Measurements from ENCODE around the gene EFHC1. TPM values are rescaled to one million over a fixed set of nuclear protein-coding genes. Genes with fewer than 3 reads are reported as not detected.
A peak's percentile ranks its signal among the peaks of the same experiment; 100 is the strongest.

The EFHC1 gene
- total and polyA plus RNA-seq, 8 donors: 7.2 to 54.3 (median 35.5) TPM

DNA sequence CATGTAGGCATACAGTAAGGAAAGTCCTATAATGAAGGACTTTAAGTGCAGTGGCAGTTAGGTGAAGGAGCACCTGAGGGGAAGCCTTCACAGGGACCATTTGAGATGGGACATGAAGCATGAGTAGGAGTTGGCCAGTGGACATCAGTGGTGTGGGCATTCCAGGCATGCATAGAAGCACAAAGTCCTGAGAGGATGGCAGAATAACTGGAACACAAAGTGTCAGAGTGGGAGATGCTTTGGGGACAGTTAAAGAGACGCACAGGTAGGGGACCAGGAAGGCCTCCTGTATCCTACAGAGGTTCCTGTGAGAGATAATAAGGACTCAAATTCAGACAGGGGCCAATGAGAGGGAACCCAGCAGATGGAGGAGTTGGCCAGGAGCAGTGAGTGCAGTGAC, 26.4 kb upstream of the EFHC1 start:
- Histone ChIP-seq H3K4me3 (no peak overlapping the region), H3K4me1 (peaks cover 15 to 46% (median 23%) of the 10 kb centered on the region in 4 donors), H3K27me3 (no peaks in the 10 kb centered on the region), H3K27ac (no peak overlapping the region), H3K9me3 (no peaks in the 10 kb centered on the region), H3K36me3 (no peaks in the 10 kb centered on the region)
- no peak for DNase-seq
- no peak for TF ChIP-seq POLR2A (IDR thresholded peaks at IDR 0.05)
- no peak for TF ChIP-seq POLR2AphosphoS5 (IDR thresholded peaks at IDR 0.05)
- no peak for TF ChIP-seq EP300 (IDR thresholded peaks at IDR 0.05)
- TF ChIP-seq, protein P1, sequence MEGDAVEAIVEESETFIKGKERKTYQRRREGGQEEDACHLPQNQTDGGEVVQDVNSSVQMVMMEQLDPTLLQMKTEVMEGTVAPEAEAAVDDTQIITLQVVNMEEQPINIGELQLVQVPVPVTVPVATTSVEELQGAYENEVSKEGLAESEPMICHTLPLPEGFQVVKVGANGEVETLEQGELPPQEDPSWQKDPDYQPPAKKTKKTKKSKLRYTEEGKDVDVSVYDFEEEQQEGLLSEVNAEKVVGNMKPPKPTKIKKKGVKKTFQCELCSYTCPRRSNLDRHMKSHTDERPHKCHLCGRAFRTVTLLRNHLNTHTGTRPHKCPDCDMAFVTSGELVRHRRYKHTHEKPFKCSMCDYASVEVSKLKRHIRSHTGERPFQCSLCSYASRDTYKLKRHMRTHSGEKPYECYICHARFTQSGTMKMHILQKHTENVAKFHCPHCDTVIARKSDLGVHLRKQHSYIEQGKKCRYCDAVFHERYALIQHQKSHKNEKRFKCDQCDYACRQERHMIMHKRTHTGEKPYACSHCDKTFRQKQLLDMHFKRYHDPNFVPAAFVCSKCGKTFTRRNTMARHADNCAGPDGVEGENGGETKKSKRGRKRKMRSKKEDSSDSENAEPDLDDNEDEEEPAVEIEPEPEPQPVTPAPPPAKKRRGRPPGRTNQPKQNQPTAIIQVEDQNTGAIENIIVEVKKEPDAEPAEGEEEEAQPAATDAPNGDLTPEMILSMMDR (IDR thresholded peaks at IDR 0.05): no peak
- WGBS, 5 donors: 96 to 100% (median 100%) methylated on average over 1 of the region's 1 CpG
- intact Hi-C loops (cut with DNase I; ENCODE audit: low total_unique reads): no loop called here

DNA sequence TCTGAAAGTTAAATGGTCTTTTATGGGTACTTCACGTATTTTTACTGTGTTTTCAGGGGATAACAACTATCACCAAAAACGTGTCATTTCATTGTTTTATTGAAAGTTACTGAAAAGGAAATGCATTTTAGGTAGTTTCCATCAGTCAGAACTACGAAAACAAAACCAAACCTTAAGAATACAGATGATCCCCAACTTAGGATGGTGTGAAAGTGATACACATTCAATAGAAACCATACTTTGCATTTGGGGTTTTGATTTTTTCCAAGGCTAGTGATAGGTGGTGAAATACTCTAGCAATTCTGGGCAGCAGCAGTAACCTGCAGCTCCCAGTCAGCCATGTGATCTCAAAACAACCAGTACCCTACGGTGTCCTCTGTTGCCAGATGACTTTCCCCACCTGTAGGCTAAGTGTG, 25.9 kb upstream of the EFHC1 start:
- DNase-seq: no peak
- Histone ChIP-seq H3K4me3 (no peak overlapping the region), H3K4me1 (peaks cover 11 to 46% (median 18%) of the 10 kb centered on the region in 4 donors), H3K27ac (no peak overlapping the region), H3K36me3 (no peaks in the 10 kb centered on the region), H3K27me3 (no peaks in the 10 kb centered on the region), H3K9me3 (no peaks in the 10 kb centered on the region)
- 73 to 82% (median 79%) methylated on average over 4 of the region's 4 CpGs for WGBS, 5 donors
- TF ChIP-seq EP300 (IDR thresholded peaks at IDR 0.05): no peak
- intact Hi-C loops (cut with DNase I; ENCODE audit: low total_unique reads): no loop called here

DNA sequence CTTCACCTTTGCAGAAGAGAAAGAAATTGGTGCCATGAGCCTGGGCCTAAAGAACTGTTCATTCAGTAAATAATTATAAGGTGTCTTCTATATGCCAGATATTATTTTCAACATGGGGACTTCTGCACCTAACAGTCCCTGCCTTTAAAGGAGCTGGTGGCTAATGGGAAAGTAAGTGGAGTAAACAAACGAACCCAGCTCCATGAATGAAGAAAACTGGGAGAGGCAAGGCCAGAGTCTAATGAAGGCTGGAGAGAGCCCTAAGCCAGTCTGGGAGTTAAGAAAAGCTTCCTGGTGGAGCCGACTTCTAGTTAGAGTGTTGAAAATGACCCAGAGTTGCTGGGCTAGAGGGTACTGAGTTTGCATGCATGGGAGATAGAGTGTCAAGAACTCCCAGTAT, 24.2 kb upstream of the EFHC1 start:
- no peaks in the 10 kb centered on the region for H3K36me3 ChIP-seq
- H3K9me3 ChIP-seq: no peaks in the 10 kb centered on the region
- H3K4me1 ChIP-seq: peaks cover 0 to 41% (median 6%) of the 10 kb centered on the region in 4 donors
- DNase-seq: peak in 1 of 2 donors; percentile 49
- 63 to 74% (median 72%) methylated on average over 2 of the region's 2 CpGs for WGBS, 5 donors
- TF ChIP-seq EP300 (IDR thresholded peaks at IDR 0.05): no peak
- TF ChIP-seq, protein P1 (IDR thresholded peaks at IDR 0.05): no peak
- TF ChIP-seq POLR2A (IDR thresholded peaks at IDR 0.05): no peak
- TF ChIP-seq POLR2AphosphoS5 (IDR thresholded peaks at IDR 0.05): no peak
- no peak overlapping the region for H3K27ac ChIP-seq
- H3K4me3 ChIP-seq: no peak overlapping the region
- no peaks in the 10 kb centered on the region for H3K27me3 ChIP-seq
- intact Hi-C loops (cut with DNase I; ENCODE audit: low total_unique reads): loop anchor here (5.0 kb wide), 1 partner anchor 99 kb away; no protein-coding TSS in a partner anchor

DNA sequence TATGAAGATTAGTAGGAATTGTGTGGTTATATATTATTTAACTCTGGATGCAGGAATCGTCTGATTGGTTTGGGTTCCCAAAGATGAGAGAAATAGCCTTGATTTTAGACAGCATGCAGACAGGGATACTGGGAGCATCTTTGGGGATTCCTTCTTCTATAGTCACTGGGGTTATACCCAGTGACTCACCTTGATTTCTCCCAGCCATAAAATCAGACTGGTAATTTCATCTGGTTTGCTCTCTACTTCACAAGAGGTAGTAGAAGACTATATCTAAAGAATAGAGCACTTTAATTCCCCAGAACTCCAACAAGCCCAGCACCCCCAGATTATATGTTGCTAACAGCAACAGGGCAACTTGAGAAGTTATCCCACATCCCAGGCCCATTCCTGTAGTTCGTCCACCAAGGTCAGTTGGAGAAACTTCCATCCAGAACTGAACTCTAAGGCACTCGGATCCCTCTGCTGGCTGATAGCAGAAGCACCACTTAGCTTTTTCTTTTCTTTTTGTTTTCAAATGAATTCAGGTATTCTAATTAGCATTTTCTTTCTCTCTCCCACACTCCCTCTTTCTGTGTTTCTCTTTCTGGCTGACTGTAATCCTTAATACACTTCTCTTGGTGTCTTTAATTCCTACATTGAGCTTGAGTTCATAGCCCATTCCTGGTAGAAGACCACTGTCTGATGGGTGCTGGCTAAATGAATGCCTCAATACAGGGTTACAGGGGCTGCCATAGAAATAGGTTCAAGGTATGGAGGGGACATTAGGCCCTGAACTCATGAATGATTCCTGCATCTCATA, 20.4 kb upstream of the EFHC1 start:
- intact Hi-C loops (cut with DNase I; ENCODE audit: low total_unique reads): loop anchor here (5.0 kb wide), 1 partner anchor 102 kb away; no protein-coding TSS in a partner anchor
- no peak overlapping the region for H3K4me3 ChIP-seq
- H3K27me3 ChIP-seq: no peaks in the 10 kb centered on the region
- no peak for TF ChIP-seq POLR2A (IDR thresholded peaks at IDR 0.05)
- no peak for TF ChIP-seq EP300 (IDR thresholded peaks at IDR 0.05)
- TF ChIP-seq, protein P1 (IDR thresholded peaks at IDR 0.05): peak in 6 of 7 experiments; percentile 21 to 92 (median 80)
- peak in 1 of 3 donors; percentile 18 for TF ChIP-seq POLR2AphosphoS5 (IDR thresholded peaks at IDR 0.05)
- no peaks in the 10 kb centered on the region for H3K9me3 ChIP-seq
- DNase-seq: peak in 1 of 2 donors; percentile 83
- peaks cover 3 to 51% (median 14%) of the 10 kb centered on the region in 4 donors for H3K4me1 ChIP-seq
- 29 to 34% (median 34%) methylated on average over 3 of the region's 3 CpGs for WGBS, 5 donors
- H3K27ac ChIP-seq: no peak overlapping the region
- peaks cover 0 to 21% (median 20%) of the 10 kb centered on the region in 4 donors for H3K36me3 ChIP-seq
